Heart right ventricle (tissue), 16 donors: Measurements from ENCODE around the gene LSM10. TPM values are rescaled to one million over a fixed set of nuclear protein-coding genes. Genes with fewer than 3 reads are reported as not detected.
A peak's percentile ranks its signal among the peaks of the same experiment; 100 is the strongest.

ENCODE experiments used
- ATAC-seq, 8 donors: fragments of 200-7000 bp; cut with Tn5 transposase; one replicate each; pipeline ENCODE4 v1.9.1; 2020; ENCODE audit warnings: mild to moderate bottlenecking in 8 of 8, moderate library complexity in 8 of 8, moderate number of reproducible peaks in 1 of 8
- DNase-seq, 2 donors: peaks; one replicate each; pipeline ENCODE4 v3.0.0-alpha.2; 2020
- H3K27ac ChIP-seq, 10 donors: fragments of 200-600 bp; sonication (generic) in 2 of 10; one replicate each; pipeline versions ENCODE4 v1.5.0 to v1.8.0; 2020 to 2022; ENCODE audit warnings: mild to moderate bottlenecking in 3 of 10
- H3K27me3 ChIP-seq, 7 donors: fragments of 200-600 bp; one replicate each; pipeline ENCODE4 v1.8.0; 2021 to 2022; ENCODE audit warnings: mild to moderate bottlenecking in 2 of 7
- H3K36me3 ChIP-seq, 9 donors: fragments of 200-600 bp; sonication (generic) in 1 of 9; one replicate each; pipeline versions ENCODE4 v1.5.0 to v1.8.0; 2020 to 2022; ENCODE audit warnings: mild to moderate bottlenecking in 2 of 9
- H3K4me1 ChIP-seq, 9 donors: fragments of 200-600 bp; sonication (generic) in 1 of 9; one replicate each; pipeline versions ENCODE4 v1.5.0 to v1.8.0; 2020 to 2022; ENCODE audit warnings: mild to moderate bottlenecking in 4 of 9
- H3K4me3 ChIP-seq, 10 donors: fragments of 200-600 bp; sonication (generic) in 2 of 10; one replicate each; pipeline versions ENCODE4 v1.5.0 to v1.8.0; 2020 to 2022; ENCODE audit warnings: mild to moderate bottlenecking in 7 of 10, moderate library complexity in 2 of 10
- H3K9me3 ChIP-seq, 11 donors: fragments of 200-600 bp in 10 of 11; sonication (generic) in 2 of 11; one replicate each; pipeline versions ENCODE4 v1.5.0 to v1.8.0; 2013 to 2022; ENCODE audit warnings: mild to moderate bottlenecking in 2 of 11, control low read depth in 1 of 11, moderate library complexity in 1 of 11
- WGBS, 2 donors: extraction: QIAGEN DNeasy Blood & Tissue Kit; methylation state at CpG; one replicate each; pipeline ENCODE4 v1.1.7; 2013; ENCODE audit warnings: inconsistent platforms in 1 of 2; 5-methylcytosine and 5-hydroxymethylcytosine counted together
- intact Hi-C, 10 donors: fragments of 100-400 bp; cut with DNase I; formaldehyde crosslinking; loops; one replicate each; pipeline versions ENCODE4 v1.11.1 to v1.14.2; 2022
- polyA plus RNA-seq, 2 donors: library from polyadenylated mRNA; stranded (reverse); fragments of 200-250 nt; gene quantifications; one replicate each; pipeline ENCODE4 v1.2.3, GENCODE V29; 2013
- total RNA-seq, 10 donors: library from RNA; stranded (reverse); fragmentation: NEBNext Ultra II Directional in 3 of 10; extraction: Animal tissue kit (Norgen Biotek cat#: 25700) in 3 of 10; gene quantifications; one replicate each; pipeline versions ENCODE4 v1.2.1 to v1.2.4, GENCODE V29; 2021 to 2023
- TF ChIP-seq, protein P1 (sequence below), 9 donors: fragments of 200-600 bp; sonication (generic) in 2 of 9; IDR thresholded peaks; one replicate each; pipeline versions ENCODE4 v1.5.0 to v1.8.0; 2021 to 2022; ENCODE audit warnings: antibody characterized with exemption in 9 of 9, mild to moderate bottlenecking in 5 of 9, moderate library complexity in 1 of 9
- donor health status: Arrhythmogenic right ventricular cardiomyopathy.
- donor health status: ischemic (EF 13 %, LVEDD 7.1; RV severe dilation, severe dysfunction).
- donor health status: healthy with polysubstance abuse.
- donor health status: DM: no; HTN: yes; CAD: no.
- donor health status: DM: no; HTN: no; CAD: no.
- donor health status: ischemic (EF 25% LVEDD 6.9; RV normal size, moderate dysfunction).
- donor health status: ischemic (EF 25% LVEDD 5.7; RV mildly dilated, moderate dysfunction).
- donor health status: healthy.
- donor health status: DM: yes; HTN: yes; CAD: no.
- donor health status: Ischemic cardiomyopathy.
- donor health status: ischemic (EF 35%, LVEDD 5.7; RV mildly dilated, moderate dysfunction).
- donor health status: nonischemic (EF 11% LVEDD 7.7; RV severe dilation, severe dysfunction).
- donor health status: DM: yes; HTN: yes; CAD: no.
- donor health status: PGD.
- donor health status: ischemic (EF 29% LVEDD 5.4; RV normal size, mild dysfunction).
- donor health status: nonischemic (EF 23%, LVEDD 6.1; RV moderate dilation, normal function).

The LSM10 gene
- total and polyA plus RNA-seq, 12 donors = 35.2 to 82.6 (median 46.2) TPM

DNA sequence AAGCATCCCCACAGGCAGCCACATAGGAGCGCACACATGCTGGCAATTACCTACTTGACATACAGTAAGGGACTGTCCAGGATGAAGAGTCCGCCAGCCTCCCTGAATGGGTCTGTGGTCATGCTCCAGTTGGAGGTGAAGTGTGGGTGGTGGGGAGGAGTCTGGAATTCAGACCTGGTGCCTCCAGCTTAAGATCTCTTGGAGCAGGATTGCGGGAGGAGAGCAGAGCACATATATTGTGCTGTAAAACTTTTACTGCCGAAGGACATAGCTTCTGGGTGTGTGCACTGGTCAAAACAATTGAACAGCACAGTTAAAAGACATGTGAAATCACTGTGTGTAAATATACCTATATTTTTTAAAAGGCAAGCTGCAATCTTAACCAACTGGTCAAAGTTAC is 29.9 kb downstream of the LSM10 start:
- TF ChIP-seq, protein P1, sequence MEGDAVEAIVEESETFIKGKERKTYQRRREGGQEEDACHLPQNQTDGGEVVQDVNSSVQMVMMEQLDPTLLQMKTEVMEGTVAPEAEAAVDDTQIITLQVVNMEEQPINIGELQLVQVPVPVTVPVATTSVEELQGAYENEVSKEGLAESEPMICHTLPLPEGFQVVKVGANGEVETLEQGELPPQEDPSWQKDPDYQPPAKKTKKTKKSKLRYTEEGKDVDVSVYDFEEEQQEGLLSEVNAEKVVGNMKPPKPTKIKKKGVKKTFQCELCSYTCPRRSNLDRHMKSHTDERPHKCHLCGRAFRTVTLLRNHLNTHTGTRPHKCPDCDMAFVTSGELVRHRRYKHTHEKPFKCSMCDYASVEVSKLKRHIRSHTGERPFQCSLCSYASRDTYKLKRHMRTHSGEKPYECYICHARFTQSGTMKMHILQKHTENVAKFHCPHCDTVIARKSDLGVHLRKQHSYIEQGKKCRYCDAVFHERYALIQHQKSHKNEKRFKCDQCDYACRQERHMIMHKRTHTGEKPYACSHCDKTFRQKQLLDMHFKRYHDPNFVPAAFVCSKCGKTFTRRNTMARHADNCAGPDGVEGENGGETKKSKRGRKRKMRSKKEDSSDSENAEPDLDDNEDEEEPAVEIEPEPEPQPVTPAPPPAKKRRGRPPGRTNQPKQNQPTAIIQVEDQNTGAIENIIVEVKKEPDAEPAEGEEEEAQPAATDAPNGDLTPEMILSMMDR (IDR thresholded peaks at IDR 0.05) = no peak
- peaks cover 0 to 36% (median 0%) of the 10 kb centered on the region in 9 donors for H3K36me3 ChIP-seq
- 94 to 96% methylated on average over 4 of the region's 4 CpGs for WGBS, 2 donors
- no peak overlapping the region for H3K4me3 ChIP-seq
- H3K4me1 ChIP-seq = peaks cover 27 to 78% (median 51%) of the 10 kb centered on the region in 9 donors
- H3K27ac ChIP-seq = peak overlapping the region in 3 of 10 donors; percentile 70 to 83 (median 73)
- DNase-seq (no peak), ATAC-seq (no peak)
- intact Hi-C loops = loop anchor here in 5 of 10 donors (5.0 to 10.0 kb wide), 4 partner anchors 40 to 63 kb away; partner anchors contain the start of genes SH3D21 (in 3 of the 5) and EVA1B (in 1 of the 5)
- H3K27me3 ChIP-seq = no peaks in the 10 kb centered on the region
- no peaks in the 10 kb centered on the region for H3K9me3 ChIP-seq

DNA sequence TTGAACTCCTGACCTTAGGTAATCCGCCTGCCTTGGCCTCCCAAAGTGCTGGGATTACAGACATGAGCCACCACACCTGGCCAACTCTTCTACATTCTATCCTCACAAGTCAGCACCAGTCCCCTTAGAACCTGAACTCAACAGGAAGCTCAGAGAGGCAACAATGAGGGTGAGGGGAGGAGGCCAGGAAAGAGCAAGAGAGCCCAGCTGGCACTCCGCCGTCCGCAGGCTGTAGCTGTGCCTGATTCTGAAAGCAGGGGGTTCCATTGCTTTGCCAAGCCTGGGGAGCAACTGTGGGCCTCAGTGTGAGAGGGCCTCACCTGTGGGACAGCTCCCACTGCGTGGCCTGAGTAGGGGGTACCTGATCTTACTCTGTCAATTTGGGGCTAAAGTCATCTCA is 30.6 kb downstream of the LSM10 start:
- no peak overlapping the region for H3K4me3 ChIP-seq
- 62 to 74% methylated on average over 5 of the region's 5 CpGs for WGBS, 2 donors
- peaks cover 20 to 70% (median 44%) of the 10 kb centered on the region in 9 donors for H3K4me1 ChIP-seq
- no peaks in the 10 kb centered on the region for H3K27me3 ChIP-seq
- no peak for DNase-seq
- TF ChIP-seq, protein P1 (IDR thresholded peaks at IDR 0.05) = no peak
- ATAC-seq = no peak
- peak overlapping the region in 8 of 10 donors; percentile 15 to 83 (median 69) for H3K27ac ChIP-seq
- intact Hi-C loops = loop anchor here in 5 of 10 donors (5.0 to 10.0 kb wide), 4 partner anchors 40 to 62 kb away; partner anchors contain the start of genes SH3D21 (in 3 of the 5) and EVA1B (in 1 of the 5)
- no peaks in the 10 kb centered on the region for H3K9me3 ChIP-seq
- H3K36me3 ChIP-seq = peaks cover 0 to 38% (median 0%) of the 10 kb centered on the region in 9 donors

DNA sequence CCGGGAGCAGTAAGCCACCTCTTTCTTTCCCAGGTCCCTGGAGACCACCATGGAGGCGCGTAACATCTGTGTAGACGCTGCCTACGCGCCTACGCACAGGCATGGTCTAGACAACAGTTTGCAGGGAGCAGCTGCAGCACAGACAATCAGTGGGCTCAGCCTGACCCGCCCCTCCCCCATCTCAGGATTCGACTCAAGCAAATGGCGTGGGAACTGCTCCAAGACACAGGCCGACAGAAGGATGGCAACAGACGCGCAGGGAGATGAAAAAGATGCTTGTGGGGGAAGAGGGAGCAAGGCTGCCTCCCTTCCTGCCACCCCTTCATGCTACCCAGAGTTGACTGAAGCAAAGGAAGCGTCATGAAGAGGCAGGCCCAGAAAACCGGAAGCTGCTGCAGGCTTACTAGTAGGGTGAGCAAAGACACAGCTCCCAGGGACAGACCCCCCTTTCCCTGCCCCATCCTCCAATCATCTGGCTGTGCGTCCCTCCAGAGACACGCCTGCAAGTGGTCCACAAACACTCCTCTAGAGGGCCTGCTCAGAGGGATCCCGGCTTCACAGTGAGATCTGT is 31.5 kb downstream of the LSM10 start:
- intact Hi-C loops = loop anchor here in 5 of 10 donors (5.0 to 10.0 kb wide), 4 partner anchors 39 to 61 kb away; partner anchors contain the start of genes SH3D21 (in 3 of the 5) and EVA1B (in 1 of the 5)
- DNase-seq (peak in 1 of 2 donors; percentile 72), ATAC-seq (peak; percentile 43 to 75 (median 68))
- Histone ChIP-seq H3K27me3 (no peaks in the 10 kb centered on the region), H3K27ac (peak overlapping the region in 9 of 10 donors; percentile 51 to 83 (median 68)), H3K36me3 (peaks cover 0 to 47% (median 0%) of the 10 kb centered on the region in 9 donors), H3K9me3 (no peaks in the 10 kb centered on the region), H3K4me3 (no peak overlapping the region), H3K4me1 (peaks cover 11 to 61% (median 35%) of the 10 kb centered on the region in 9 donors)
- 45 to 54% methylated on average over 18 of the region's 18 CpGs for WGBS, 2 donors
- TF ChIP-seq, protein P1 (IDR thresholded peaks at IDR 0.05) = peak in 2 of 9 donors; percentile 7 to 28

DNA sequence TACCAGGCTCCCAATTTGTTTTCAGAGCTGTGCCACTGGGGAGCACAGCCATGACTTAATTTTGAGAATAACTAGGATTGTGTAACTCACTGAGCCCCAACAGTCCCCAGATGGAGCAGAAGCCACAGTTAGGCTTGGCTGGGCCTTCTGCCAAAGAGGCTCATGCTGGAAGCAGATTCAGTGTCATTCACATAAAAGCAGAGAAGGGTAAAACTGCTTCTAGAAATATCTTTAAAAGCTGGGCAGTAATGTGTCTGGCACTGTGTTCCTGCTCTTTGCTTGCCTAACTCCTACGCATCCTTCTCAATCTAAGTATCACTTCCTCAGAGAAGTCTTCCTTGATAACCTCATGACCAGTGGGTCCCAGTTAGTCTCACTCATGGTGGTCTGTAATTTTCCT is 32.3 kb downstream of the LSM10 start:
- Histone ChIP-seq H3K4me1 (peaks cover 11 to 56% (median 35%) of the 10 kb centered on the region in 9 donors), H3K4me3 (no peak overlapping the region), H3K9me3 (no peaks in the 10 kb centered on the region), H3K36me3 (peaks cover 0 to 53% (median 4%) of the 10 kb centered on the region in 9 donors), H3K27me3 (no peaks in the 10 kb centered on the region), H3K27ac (peak overlapping the region in 8 of 10 donors; percentile 51 to 83 (median 69))
- 61 to 71% methylated on average over 1 of the region's 1 CpG for WGBS, 2 donors
- TF ChIP-seq, protein P1 (IDR thresholded peaks at IDR 0.05) = no peak
- peak in 7 of 8 donors; percentile 30 to 51 (median 43) for ATAC-seq
- intact Hi-C loops = loop anchor here in 5 of 10 donors (5.0 to 10.0 kb wide), 4 partner anchors 38 to 61 kb away; partner anchors contain the start of genes SH3D21 (in 3 of the 5) and EVA1B (in 1 of the 5)
- DNase-seq = peak; percentile 62 to 67
